ENCODE data around the gene CRNN. TPM values are rescaled to one million over a fixed set of nuclear protein-coding genes. Genes with fewer than 3 reads are reported as not detected.

The CRNN gene
- total and polyA plus RNA-seq, 2 experiments from 2014 or later, result not detected

- Histone ChIP-seq H3K36me3 (ENCODE audit: insufficient read depth) (no peaks in the 10 kb centered on the region), H3K4me2 (no peak overlapping the region), H3K9me2 (ENCODE audit: insufficient read depth) (no peaks in the 10 kb centered on the region), H3K79me2 (replicated peaks; ENCODE audit: insufficient read depth) (no peaks in the 10 kb centered on the region), H3K4me1 (ENCODE audit: insufficient read depth) (no peaks in the 10 kb centered on the region), H2AFZ (no peak overlapping the region), H3K27me3 (ENCODE audit: insufficient read depth) (no peaks in the 10 kb centered on the region), H4K20me1 (replicated peaks; ENCODE audit: insufficient read depth) (no peaks in the 10 kb centered on the region), H3K4me3 (no peak overlapping the region), H3F3A (replicated peaks; ENCODE audit: low read depth) (no peaks in the 10 kb centered on the region), H3K27ac (ENCODE audit: low read depth) (no peak overlapping the region)
- ATAC-seq (no peak), DNase-seq (ENCODE audit: low spot score) (no peak)
- H3K36me3 Mint-ChIP-seq (ENCODE audit: low read depth), result peaks cover 9% of the 10 kb centered on the region
- H3K4me1 Mint-ChIP-seq, result no peaks in the 10 kb centered on the region
- peaks cover 46% of the 10 kb centered on the region for H3K9me3 Mint-ChIP-seq
- H3K27me3 Mint-ChIP-seq (ENCODE audit: insufficient read depth, low read depth, poor library complexity), result no peaks in the 10 kb centered on the region
- no peak for TF ChIP-seq NANOG (IDR thresholded peaks at IDR 0.05; ENCODE audit: borderline replicate concordance)
- TF ChIP-seq, protein P1, sequence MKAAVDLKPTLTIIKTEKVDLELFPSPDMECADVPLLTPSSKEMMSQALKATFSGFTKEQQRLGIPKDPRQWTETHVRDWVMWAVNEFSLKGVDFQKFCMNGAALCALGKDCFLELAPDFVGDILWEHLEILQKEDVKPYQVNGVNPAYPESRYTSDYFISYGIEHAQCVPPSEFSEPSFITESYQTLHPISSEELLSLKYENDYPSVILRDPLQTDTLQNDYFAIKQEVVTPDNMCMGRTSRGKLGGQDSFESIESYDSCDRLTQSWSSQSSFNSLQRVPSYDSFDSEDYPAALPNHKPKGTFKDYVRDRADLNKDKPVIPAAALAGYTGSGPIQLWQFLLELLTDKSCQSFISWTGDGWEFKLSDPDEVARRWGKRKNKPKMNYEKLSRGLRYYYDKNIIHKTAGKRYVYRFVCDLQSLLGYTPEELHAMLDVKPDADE (IDR thresholded peaks at IDR 0.05), result no peak
- no peak for TF ChIP-seq REST (IDR thresholded peaks at IDR 0.05; ENCODE audit: unreplicated experiment)
- TF ChIP-seq, protein P2, sequence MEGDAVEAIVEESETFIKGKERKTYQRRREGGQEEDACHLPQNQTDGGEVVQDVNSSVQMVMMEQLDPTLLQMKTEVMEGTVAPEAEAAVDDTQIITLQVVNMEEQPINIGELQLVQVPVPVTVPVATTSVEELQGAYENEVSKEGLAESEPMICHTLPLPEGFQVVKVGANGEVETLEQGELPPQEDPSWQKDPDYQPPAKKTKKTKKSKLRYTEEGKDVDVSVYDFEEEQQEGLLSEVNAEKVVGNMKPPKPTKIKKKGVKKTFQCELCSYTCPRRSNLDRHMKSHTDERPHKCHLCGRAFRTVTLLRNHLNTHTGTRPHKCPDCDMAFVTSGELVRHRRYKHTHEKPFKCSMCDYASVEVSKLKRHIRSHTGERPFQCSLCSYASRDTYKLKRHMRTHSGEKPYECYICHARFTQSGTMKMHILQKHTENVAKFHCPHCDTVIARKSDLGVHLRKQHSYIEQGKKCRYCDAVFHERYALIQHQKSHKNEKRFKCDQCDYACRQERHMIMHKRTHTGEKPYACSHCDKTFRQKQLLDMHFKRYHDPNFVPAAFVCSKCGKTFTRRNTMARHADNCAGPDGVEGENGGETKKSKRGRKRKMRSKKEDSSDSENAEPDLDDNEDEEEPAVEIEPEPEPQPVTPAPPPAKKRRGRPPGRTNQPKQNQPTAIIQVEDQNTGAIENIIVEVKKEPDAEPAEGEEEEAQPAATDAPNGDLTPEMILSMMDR (conservative IDR thresholded peaks at IDR 0.05; ENCODE audit: low read depth in 2 of 2), result no peak
- no peak for TF ChIP-seq JUNB (IDR thresholded peaks at IDR 0.05; ENCODE audit: unreplicated experiment)
- TF ChIP-seq STAT1 (IDR thresholded peaks at IDR 0.05; ENCODE audit: unreplicated experiment), result no peak
- TF ChIP-seq EZH2 (IDR thresholded peaks at IDR 0.05; ENCODE audit: low read depth, unreplicated experiment), result no peak
- TF ChIP-seq EZH2phosphoT487 (IDR thresholded peaks at IDR 0.05; ENCODE audit: unreplicated experiment), result no peak
- no peak overlapping the region for H3K4me3 Mint-ChIP-seq
- H3K27ac Mint-ChIP-seq, result no peak overlapping the region
Measured at GRCh38 chr1:152427458-152427857, 13.4 kb upstream of the CRNN start.

- H3K9me2 ChIP-seq (ENCODE audit: insufficient read depth), result no peaks in the 10 kb centered on the region
- no peak overlapping the region for H3K27ac ChIP-seq (ENCODE audit: low read depth)
- no peaks in the 10 kb centered on the region for H3K36me3 ChIP-seq (ENCODE audit: insufficient read depth)
- H4K20me1 ChIP-seq (replicated peaks; ENCODE audit: insufficient read depth), result no peaks in the 10 kb centered on the region
- H3K27me3 Mint-ChIP-seq (ENCODE audit: insufficient read depth, low read depth, poor library complexity), result no peaks in the 10 kb centered on the region
- H3F3A ChIP-seq (replicated peaks; ENCODE audit: low read depth), result no peaks in the 10 kb centered on the region
- H3K79me2 ChIP-seq (replicated peaks; ENCODE audit: insufficient read depth), result no peaks in the 10 kb centered on the region
- H3K4me3 ChIP-seq, result no peak overlapping the region
- ATAC-seq, result no peak
- TF ChIP-seq, protein P2 (conservative IDR thresholded peaks at IDR 0.05; ENCODE audit: low read depth in 2 of 2), result no peak
- TF ChIP-seq ZNF114 (CRISPR knock-in tag; IDR thresholded peaks at IDR 0.05), result no peak
- no peak for TF ChIP-seq REST (IDR thresholded peaks at IDR 0.05; ENCODE audit: unreplicated experiment)
- TF ChIP-seq JUNB (IDR thresholded peaks at IDR 0.05; ENCODE audit: unreplicated experiment), result no peak
- TF ChIP-seq CREB1 (CRISPR knock-in tag; IDR thresholded peaks at IDR 0.05; ENCODE audit: low read depth), result no peak
- peaks cover 11% of the 10 kb centered on the region for H3K36me3 Mint-ChIP-seq (ENCODE audit: low read depth)
- H3K4me2 ChIP-seq, result no peak overlapping the region
- no peaks in the 10 kb centered on the region for H3K27me3 ChIP-seq (ENCODE audit: insufficient read depth)
- H3K27ac Mint-ChIP-seq, result no peak overlapping the region
- DNase-seq (ENCODE audit: low spot score), result no peak
- no peak overlapping the region for H3K4me3 Mint-ChIP-seq
- H3K4me1 Mint-ChIP-seq, result no peaks in the 10 kb centered on the region
- H3K4me1 ChIP-seq (ENCODE audit: insufficient read depth), result no peaks in the 10 kb centered on the region
- no peak overlapping the region for H2AFZ ChIP-seq
- H3K9me3 Mint-ChIP-seq, result peaks cover 52% of the 10 kb centered on the region
Measured at GRCh38 chr1:152426731-152427130, 12.7 kb upstream of the CRNN start.
